Hippocampal formation (tissue), 2 donors: ENCODE results near the gene FGF18.
"Not testable (repeated sequence)": the region's sequence is repeated elsewhere in the genome, so short reads cannot be mapped to it uniquely, and the experiment has no call there.

Experiments used
- DNase-seq, 2 donors: peaks; one replicate each; lab custom pipeline; 2025; lab: John Stamatoyannopoulos, UW

Gene FGF18

DNA sequence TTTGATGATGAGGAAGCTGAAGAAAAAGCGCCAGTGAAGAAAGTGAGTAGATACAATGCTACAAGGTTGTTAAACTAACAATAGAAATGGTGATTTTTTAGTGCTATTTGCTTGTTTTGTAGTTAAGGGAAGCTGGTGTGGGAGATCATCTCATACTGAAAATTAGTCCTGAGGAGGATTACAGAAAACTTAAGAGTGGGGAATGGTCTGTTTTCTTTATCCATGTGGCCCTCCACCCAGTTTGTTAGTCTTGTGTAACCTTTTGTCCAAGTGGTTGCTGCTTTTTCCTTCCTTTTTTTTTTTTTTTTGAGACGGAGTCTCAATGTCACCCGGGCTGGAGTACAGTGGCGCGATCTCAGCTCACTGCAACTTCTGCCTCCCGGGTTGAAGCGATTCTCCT lies 19.3 kb upstream of the FGF18 start:
- DNase-seq, result no peak

DNA sequence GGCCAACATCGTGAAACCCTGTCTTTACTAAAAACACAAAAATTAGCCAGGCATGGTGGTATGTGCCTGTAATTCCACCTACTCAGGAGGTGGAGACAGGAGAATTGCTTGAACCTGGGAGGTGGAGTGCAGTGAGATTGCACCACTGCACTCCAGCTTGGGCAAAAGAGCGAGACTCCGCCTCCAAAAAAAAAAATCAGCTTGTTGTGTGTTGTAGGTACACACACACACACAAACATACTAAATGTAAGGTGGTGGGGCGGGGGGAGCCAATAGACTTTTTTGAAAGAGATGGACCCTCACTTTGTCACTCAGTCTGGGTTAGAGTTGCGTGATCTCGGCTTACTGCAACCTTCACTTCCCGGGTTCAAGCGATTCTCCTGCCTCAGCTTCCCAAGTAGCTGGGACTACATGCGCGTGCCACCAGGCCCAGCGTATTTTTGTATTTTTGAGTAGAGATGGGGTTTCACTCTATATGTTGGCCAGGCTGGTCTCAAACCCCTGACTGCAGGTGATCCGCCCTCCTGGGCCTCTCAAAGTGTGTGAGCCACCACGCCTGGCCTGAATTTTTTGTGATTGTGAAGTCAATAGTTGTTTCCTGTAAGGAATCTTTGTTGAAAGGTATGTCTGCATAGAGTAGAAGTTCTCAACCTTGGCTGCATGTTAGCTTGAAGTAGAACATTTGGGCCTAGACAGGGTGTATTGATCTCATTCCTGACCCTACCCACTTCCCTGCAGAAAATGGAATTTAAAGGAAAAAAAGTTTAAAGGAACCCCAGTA lies 18.1 kb upstream of the FGF18 start:
- DNase-seq, result no peak

DNA sequence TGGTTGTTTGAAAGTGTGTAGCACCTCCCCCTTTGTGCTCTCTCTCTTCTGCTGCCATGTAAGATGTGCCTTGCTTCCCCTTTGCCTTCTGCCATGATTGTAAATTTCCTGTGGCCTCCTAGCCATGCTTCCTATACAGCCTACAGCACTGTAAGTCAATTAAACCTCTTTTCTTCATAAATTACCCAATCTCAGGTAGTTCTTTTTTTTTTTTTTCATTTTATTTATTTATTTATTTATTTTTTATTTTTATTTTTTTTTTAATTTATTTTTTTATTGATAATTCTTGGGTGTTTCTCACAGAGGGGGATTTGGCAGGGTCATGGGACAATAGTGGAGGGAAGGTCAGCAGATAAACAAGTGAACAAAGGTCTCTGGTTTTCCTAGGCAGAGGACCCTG lies 16.7 kb upstream of the FGF18 start:
- not testable (repeated sequence) for DNase-seq

- DNase-seq, result no peak
These were observed 13.8 kb upstream of the FGF18 start for GRCh38 chr5:171405615-171406014.

DNA sequence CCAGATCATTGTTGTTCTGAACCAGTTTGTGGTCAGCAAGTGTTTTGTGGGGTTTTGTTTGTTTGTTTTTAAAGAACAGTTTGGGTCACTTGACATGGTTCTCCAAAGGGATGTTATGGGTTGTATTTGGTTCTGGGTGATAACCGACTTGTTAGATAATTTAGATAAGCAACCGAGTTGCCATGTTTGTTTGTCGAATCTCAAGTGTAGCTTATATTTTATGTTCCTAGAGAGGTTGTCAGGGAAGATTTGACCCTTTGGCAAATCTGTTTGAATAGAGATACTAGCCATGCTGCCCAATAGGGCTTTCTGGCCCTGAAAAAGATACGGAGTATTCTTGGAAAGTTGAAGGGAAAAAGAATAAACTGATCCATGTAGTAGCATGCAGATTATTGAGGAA lies 12.2 kb upstream of the FGF18 start:
- no peak for DNase-seq

DNA sequence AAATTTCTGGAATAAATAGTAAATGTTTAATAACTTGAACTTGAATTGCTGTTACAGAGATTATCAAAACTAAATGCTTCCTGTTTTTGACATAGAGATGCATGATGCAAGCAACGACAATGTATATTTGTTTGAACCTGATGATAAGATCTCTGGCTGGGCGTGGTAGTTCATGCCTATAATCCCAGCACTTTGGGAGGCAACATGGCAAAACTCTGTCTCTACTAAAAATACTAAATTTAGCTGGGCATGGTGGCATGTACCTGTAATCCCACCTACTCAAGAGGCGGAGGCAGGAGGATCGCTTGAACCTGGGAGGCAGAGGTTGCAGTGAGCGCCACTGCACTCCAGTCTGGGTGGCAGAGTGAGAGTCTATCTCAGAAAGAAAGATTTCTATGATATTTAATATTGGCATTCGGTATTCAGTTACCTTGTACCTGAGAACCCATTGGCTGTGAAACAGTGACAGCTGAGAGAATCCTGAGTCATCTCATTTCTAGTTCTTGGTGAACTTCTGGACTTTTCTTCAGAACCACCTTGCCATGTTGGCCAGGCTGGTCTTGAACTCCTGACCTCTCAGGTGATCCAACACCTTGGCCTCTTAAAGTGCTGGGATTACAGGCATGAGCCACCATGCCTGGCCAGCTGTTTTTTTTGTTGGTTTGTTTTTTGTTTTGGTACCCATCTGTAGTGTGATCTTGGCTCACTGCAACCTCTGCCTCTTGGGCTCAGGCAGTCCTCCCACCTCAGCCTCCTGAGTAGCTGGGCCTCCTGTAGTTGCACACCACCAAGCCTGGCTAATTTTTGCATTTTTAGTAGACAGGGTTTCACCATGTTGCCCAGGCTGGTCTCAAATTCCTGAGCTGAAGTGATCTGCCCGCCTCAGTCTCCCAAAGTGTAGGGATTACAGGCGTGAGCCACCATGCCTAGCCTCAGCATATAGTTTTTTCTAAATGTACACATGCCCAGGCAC lies 10.0 kb upstream of the FGF18 start:
- no peak for DNase-seq

- DNase-seq, result no peak
These were observed 9.3 kb upstream of the FGF18 start for GRCh38 chr5:171410181-171410580.

DNA sequence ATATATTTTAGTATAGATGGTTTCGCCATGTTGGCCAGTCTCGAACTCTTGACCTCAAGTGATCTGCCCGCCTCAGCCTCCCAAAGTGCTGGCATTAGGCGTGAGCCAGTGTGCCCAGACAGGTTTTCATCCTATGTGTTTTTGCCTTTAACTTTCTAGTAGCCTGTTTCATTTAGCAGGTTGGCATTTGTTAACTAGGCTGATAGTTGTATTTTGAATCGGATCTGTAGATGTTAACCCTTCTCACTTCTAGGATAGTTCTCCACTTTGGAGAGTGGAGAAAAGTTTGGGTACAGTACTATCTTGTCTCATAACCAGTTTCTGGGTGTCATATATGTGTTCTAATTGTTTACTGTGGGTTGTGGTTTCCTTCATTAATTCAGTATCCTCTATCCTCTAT lies 7.3 kb upstream of the FGF18 start:
- DNase-seq, result no peak

DNA sequence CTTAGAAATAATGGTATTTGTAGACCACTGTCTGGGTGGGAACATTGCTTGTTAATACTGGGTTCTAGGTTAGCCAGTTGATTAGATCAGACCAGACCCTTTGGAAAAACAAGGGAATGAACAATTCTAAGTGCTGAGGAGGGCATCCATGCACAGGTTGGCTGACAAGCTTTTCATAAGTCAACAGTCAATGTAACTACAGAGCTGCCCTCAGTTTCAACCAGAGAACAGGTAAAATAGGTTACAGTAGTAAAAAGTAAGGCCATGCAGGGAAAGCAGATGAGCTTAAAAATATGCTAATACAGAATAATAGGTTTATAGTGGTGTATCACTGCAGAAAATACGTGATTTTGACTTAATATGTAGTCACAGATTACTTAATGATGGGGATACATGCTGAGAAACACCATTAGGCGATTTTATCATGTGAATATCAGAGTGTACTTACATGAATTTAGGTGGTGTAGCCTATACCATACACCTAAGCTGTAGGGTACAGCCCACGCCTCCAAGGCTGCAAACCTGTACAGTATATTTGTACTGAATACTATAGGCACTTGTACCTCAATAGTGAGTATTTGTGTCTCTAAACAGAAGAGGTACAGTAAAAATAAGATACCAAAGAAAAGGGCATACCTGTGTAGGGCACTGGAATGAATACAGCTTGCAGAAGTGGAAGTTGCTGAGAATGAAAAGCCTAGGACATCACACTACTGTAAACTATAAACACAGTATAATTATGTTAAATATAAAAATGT lies 6.1 kb upstream of the FGF18 start:
- DNase-seq, result no peak

DNA sequence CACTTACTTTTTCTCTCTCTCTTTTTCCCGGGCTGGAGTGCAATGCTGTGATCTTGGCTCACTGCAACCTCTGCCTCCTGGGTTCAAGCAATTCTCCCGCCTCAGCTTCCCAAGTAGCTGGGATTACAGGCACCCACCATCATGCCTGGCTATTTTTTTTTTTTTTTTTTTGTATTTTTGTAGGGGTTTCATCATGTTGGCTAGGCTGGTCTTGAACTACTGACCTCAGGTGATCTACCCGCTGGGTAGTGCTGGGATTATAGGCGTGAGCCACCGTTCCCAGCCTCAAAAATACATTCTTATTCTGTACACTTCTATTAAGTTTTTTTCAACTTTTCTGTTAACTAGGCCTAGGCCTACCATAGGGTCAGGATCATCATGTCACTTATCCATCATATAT lies 5.5 kb upstream of the FGF18 start:
- DNase-seq, result not testable (repeated sequence)

- DNase-seq, result no peak
These were observed 4.2 kb upstream of the FGF18 start for GRCh38 chr5:171415115-171415730.

GRCh38 chr5:171416160-171417049 lies 3.0 kb upstream of the FGF18 start:
- no peak for DNase-seq

GRCh38 chr5:171418316-171418981 lies 998 bp upstream of the FGF18 start:
- DNase-seq, result peak; percentile 38 to 52

DNA sequence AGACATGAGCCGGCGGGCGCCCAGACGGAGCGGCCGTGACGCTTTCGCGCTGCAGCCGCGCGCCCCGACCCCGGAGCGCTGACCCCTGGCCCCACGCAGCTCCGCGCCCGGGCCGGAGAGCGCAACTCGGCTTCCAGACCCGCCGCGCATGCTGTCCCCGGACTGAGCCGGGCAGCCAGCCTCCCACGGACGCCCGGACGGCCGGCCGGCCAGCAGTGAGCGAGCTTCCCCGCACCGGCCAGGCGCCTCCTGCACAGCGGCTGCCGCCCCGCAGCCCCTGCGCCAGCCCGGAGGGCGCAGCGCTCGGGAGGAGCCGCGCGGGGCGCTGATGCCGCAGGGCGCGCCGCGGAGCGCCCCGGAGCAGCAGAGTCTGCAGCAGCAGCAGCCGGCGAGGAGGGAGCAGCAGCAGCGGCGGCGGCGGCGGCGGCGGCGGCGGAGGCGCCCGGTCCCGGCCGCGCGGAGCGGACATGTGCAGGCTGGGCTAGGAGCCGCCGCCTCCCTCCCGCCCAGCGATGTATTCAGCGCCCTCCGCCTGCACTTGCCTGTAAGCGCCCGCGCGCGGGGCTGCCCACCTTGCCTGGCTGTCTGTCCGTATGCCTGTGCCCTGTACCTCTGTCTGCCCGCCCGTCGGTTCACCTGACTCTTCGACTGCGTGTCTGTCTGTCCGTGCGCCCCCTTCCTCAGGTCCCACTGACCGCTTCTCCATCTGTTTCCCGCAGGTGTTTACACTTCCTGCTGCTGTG lies 412 bp downstream of the FGF18 start:
- no peak for DNase-seq

DNA sequence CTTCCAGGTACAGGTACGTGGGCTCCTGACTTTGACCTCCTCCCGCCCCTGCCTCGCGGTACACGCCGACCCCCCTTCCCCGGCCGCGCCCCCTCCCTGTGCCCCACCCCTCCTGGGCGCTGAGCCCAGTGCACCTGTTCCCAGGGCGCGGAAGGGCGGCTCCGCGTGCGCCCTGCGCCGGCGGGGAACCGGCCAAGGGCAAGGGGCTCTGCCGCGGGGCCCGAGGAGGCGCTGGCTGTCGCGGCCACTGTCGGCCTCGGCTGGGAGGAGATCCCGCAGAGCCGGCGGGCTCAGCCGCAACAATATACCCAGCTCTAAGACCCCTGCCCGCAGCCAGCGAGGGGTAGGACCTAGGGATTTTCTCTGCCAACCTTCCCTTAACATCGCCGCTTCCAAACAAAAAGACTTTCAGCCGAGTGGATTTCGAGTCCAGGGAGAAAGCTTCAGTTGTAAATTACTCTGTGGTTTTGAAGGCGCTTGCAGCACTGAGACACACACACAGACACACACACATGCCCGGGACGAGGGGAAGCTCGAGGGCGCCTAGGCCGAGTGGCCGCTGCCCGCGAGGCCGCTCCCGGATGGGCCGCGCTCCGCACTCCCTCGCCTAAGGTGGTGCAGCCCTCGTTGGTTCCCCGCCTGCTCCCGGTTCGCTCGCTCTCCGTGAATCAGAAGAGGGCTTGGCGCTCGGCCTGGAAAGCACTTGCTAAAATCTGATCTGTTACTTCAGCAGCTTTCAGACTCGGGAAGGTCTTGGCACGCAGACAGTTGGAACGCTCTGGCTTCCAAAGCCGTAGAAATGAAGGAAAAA lies 1.2 kb downstream of the FGF18 start:
- peak in 1 of 2 donors; percentile 21 for DNase-seq

GRCh38 chr5:171421331-171422262 lies 2.1 kb downstream of the FGF18 start:
- no peak for DNase-seq

DNA sequence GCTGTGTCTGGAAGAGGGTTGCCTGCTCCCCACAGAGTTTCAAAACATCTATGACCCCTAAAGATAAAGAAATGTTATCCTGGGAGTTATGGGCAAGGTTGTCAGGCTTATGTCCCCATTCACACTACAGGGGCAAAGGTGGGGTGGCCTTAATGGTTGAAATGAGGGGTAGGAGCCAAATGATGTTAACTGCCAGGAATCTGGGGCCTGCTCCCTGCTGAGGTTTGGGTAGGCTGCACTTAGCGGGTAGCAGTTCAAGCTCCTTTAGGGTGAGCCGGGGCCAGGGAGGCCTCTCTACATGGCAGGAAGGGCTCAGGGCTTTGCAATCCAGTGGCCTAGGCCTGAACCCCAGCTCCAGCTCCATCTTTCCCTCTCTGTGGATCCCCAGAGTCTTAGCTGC lies 3.0 kb downstream of the FGF18 start:
- DNase-seq, result no peak
